HL-60 (cell line): ENCODE results near the gene ANAPC2.

Experiments used
- CTCF ChIP-seq: IDR thresholded peaks from one replicate; pipeline ENCODE4 v1.5.1; 2011; ENCODE audit warnings: low read length, control low read depth, inconsistent platforms; ENCODE audit not compliant: insufficient read depth
- REST ChIP-seq: IDR thresholded peaks from 2 replicates; pipeline ENCODE4 v1.6.1; 2012; ENCODE audit warnings: low read depth; ENCODE audit not compliant: insufficient replicate concordance

- TF ChIP-seq REST (no peak), CTCF (no peak)
Observed at GRCh38 chr9:137183980-137184595, 4.3 kb downstream of the ANAPC2 start.
